SK-N-MC (cell line): ENCODE data around the gene IGF1R.

Experiments
- DNase-seq: peaks from one replicate; pipeline ENCODE4 v3.0.0-alpha.2; 2011; ENCODE audit warnings: low read depth, low spot score
- H3K27ac ChIP-seq: fragments of 200-600 bp; sonication (generic); 2 replicates; pipeline ENCODE4 v1.5.1; 2016; ENCODE audit warnings: mixed run types
- H3K36me3 ChIP-seq: fragments of 200-600 bp; sonication (generic); 2 replicates; pipeline ENCODE4 v1.6.1; 2017; ENCODE audit warnings: antibody characterized with exemption, low read length, mixed read lengths; ENCODE audit not compliant: insufficient read depth
- H3K4me3 ChIP-seq: fragments of 200-600 bp; sonication (generic); 2 replicates; pipeline ENCODE4 v1.5.1; 2016
- H3K9ac ChIP-seq: fragments of 200-600 bp; sonication (generic); 2 replicates; pipeline ENCODE4 v1.8.0; 2017; ENCODE audit warnings: mixed run types, mixed read lengths; ENCODE audit not compliant: insufficient read length
- H3K9me3 ChIP-seq: fragments of 200-600 bp; sonication (generic); 2 replicates; pipeline ENCODE4 v1.6.1; 2017; ENCODE audit warnings: low read depth, mild to moderate bottlenecking, antibody characterized with exemption, low read length, moderate library complexity, mixed read lengths
- EZH2 ChIP-seq: fragments of 200-600 bp; sonication (generic); IDR thresholded peaks from one replicate; pipeline ENCODE4 v1.6.1; 2017; ENCODE audit warnings: antibody characterized with exemption
- FOXP2 ChIP-seq: optimal IDR thresholded peaks from 2 replicates; pipeline ENCODE3; 2011; ENCODE audit warnings: mild to moderate bottlenecking, moderate library complexity; ENCODE audit not compliant: insufficient read depth; ENCODE audit errors: extremely low read length, control extremely low read depth
- POLR2AphosphoS5 ChIP-seq: IDR thresholded peaks from 2 replicates; pipeline ENCODE4 v1.6.1; 2012; ENCODE audit warnings: mild to moderate bottlenecking, low read depth, low read length, borderline replicate concordance

Gene IGF1R

GRCh38 chr15:98647774-98648653, at the start of gene IGF1R:
IGF1R (plus strand) TSS chr15:98648539; CDS start chr15:98649582, 1,043 bp downstream.
- no peak for TF ChIP-seq POLR2AphosphoS5
- no peak for TF ChIP-seq EZH2
- peak; percentile 20 for TF ChIP-seq FOXP2
- H3K9me3 ChIP-seq, result no peaks in the 10 kb centered on the region
- no peak for DNase-seq
- H3K27ac ChIP-seq, result peak within 1 kb of the TSS; percentile 88
- H3K4me3 ChIP-seq, result peak within 1 kb of the TSS; percentile 92
- H3K36me3 ChIP-seq, result no peaks in the 10 kb centered on the region
- H3K9ac ChIP-seq, result peak within 1 kb of the TSS; percentile 86

- Histone ChIP-seq H3K9me3 (no peaks in the 10 kb centered on the region), H3K9ac (no peak overlapping the region), H3K27ac (no peak overlapping the region), H3K4me3 (no peak overlapping the region), H3K36me3 (no peaks in the 10 kb centered on the region)
- no peak for DNase-seq
- TF ChIP-seq POLR2AphosphoS5 (no peak), EZH2 (no peak), FOXP2 (no peak)
Observed at GRCh38 chr15:98599909-98600691, 48.2 kb upstream of the IGF1R start.

- no peak for DNase-seq
- Histone ChIP-seq H3K9ac (no peak overlapping the region), H3K9me3 (no peaks in the 10 kb centered on the region), H3K4me3 (no peak overlapping the region), H3K27ac (no peak overlapping the region), H3K36me3 (no peaks in the 10 kb centered on the region)
- TF ChIP-seq EZH2, result no peak
- TF ChIP-seq FOXP2, result no peak
- TF ChIP-seq POLR2AphosphoS5, result no peak
Observed at GRCh38 chr15:98604983-98605382, 43.4 kb upstream of the IGF1R start.

GRCh38 chr15:98609144-98609852, 39.0 kb upstream of the IGF1R start:
- Histone ChIP-seq H3K36me3 (no peaks in the 10 kb centered on the region), H3K9ac (no peak overlapping the region), H3K4me3 (no peak overlapping the region), H3K9me3 (no peaks in the 10 kb centered on the region), H3K27ac (no peak overlapping the region)
- DNase-seq, result no peak
- TF ChIP-seq POLR2AphosphoS5 (no peak), FOXP2 (no peak), EZH2 (no peak)

- Histone ChIP-seq H3K9me3 (no peaks in the 10 kb centered on the region), H3K27ac (no peak overlapping the region), H3K36me3 (no peaks in the 10 kb centered on the region), H3K4me3 (no peak overlapping the region), H3K9ac (no peak overlapping the region)
- TF ChIP-seq EZH2 (no peak), FOXP2 (no peak), POLR2AphosphoS5 (no peak)
- no peak for DNase-seq
Observed at GRCh38 chr15:98610991-98611390, 37.3 kb upstream of the IGF1R start.

GRCh38 chr15:98611808-98612207, 36.5 kb upstream of the IGF1R start:
- Histone ChIP-seq H3K9me3 (no peaks in the 10 kb centered on the region), H3K36me3 (no peaks in the 10 kb centered on the region), H3K4me3 (no peak overlapping the region), H3K27ac (no peak overlapping the region), H3K9ac (no peak overlapping the region)
- no peak for DNase-seq
- no peak for TF ChIP-seq EZH2
- no peak for TF ChIP-seq FOXP2
- no peak for TF ChIP-seq POLR2AphosphoS5

- no peaks in the 10 kb centered on the region for H3K36me3 ChIP-seq
- TF ChIP-seq POLR2AphosphoS5 (no peak), EZH2 (no peak), FOXP2 (no peak)
- H3K4me3 ChIP-seq, result no peak overlapping the region
- no peaks in the 10 kb centered on the region for H3K9me3 ChIP-seq
- DNase-seq, result no peak
- no peak overlapping the region for H3K9ac ChIP-seq
- no peak overlapping the region for H3K27ac ChIP-seq
Observed at GRCh38 chr15:98612490-98613110, 35.7 kb upstream of the IGF1R start.

GRCh38 chr15:98614681-98615080, 33.7 kb upstream of the IGF1R start:
- Histone ChIP-seq H3K4me3 (no peak overlapping the region), H3K9me3 (no peaks in the 10 kb centered on the region), H3K9ac (no peak overlapping the region), H3K36me3 (no peaks in the 10 kb centered on the region), H3K27ac (no peak overlapping the region)
- TF ChIP-seq POLR2AphosphoS5 (no peak), FOXP2 (no peak), EZH2 (no peak)
- DNase-seq, result no peak
